ENCODE results near the gene DCK.
"Not testable (repeated sequence)": the region's sequence is repeated elsewhere in the genome, so short reads cannot be mapped to it uniquely, and the experiment has no call there.

The DCK gene

GRCh38 chr4:70996018-70996360 lies 2.5 kb downstream of the DCK start:
- DNase-seq (ENCODE audit: insufficient read length, low spot score) (no peak), FAIRE-seq (peak; percentile 63)
- TF ChIP-seq POU2F2 (IDR thresholded peaks at IDR 0.05; ENCODE audit: low read depth, low read length) = no peak
- no peak for TF ChIP-seq POLR2A (IDR thresholded peaks at IDR 0.05; ENCODE audit: low read depth, low read length)
- TF ChIP-seq PAX5 (IDR thresholded peaks at IDR 0.05; ENCODE audit: insufficient read depth, low read length, severe bottlenecking) = no peak
- TF ChIP-seq TAF1 (IDR thresholded peaks at IDR 0.05; ENCODE audit: low read depth, low read length) = no peak
- no peak for TF ChIP-seq SPI1 (IDR thresholded peaks at IDR 0.05; ENCODE audit: low read depth, low read length)
- no peak for TF ChIP-seq POLR2AphosphoS5 (IDR thresholded peaks at IDR 0.05; ENCODE audit: low read depth, low read length)

GRCh38 chr4:70997036-70997435 lies 3.6 kb downstream of the DCK start:
- TF ChIP-seq POLR2AphosphoS5 (IDR thresholded peaks at IDR 0.05; ENCODE audit: low read depth, low read length) = no peak
- TF ChIP-seq SPI1 (IDR thresholded peaks at IDR 0.05; ENCODE audit: low read depth, low read length) = peak; percentile 41
- FAIRE-seq = peak; percentile 33
- no peak for DNase-seq (ENCODE audit: insufficient read length, low spot score)

- DNase-seq (ENCODE audit: insufficient read length, low spot score) = no peak
- TF ChIP-seq POU2F2 (IDR thresholded peaks at IDR 0.05; ENCODE audit: low read depth, low read length) (no peak), POLR2AphosphoS5 (IDR thresholded peaks at IDR 0.05; ENCODE audit: low read depth, low read length) (no peak), PAX5 (IDR thresholded peaks at IDR 0.05; ENCODE audit: insufficient read depth, low read length, severe bottlenecking) (no peak), TAF1 (IDR thresholded peaks at IDR 0.05; ENCODE audit: low read depth, low read length) (no peak), SPI1 (IDR thresholded peaks at IDR 0.05; ENCODE audit: low read depth, low read length) (no peak), POLR2A (IDR thresholded peaks at IDR 0.05; ENCODE audit: low read depth, low read length) (no peak)
- no peak for FAIRE-seq
These were observed 4.1 kb downstream of the DCK start for GRCh38 chr4:70997546-70997945.

GRCh38 chr4:70999639-71000038 lies 6.2 kb downstream of the DCK start:
- DNase-seq (ENCODE audit: insufficient read length, low spot score); FAIRE-seq: not testable (repeated sequence)

- TF ChIP-seq SPI1 (IDR thresholded peaks at IDR 0.05; ENCODE audit: low read depth, low read length) = peak; percentile 63
- not testable (repeated sequence) for DNase-seq (ENCODE audit: insufficient read length, low spot score); FAIRE-seq
These were observed 7.9 kb downstream of the DCK start for GRCh38 chr4:71001363-71001762.

GRCh38 chr4:71004281-71004851 lies 10.9 kb downstream of the DCK start:
- DNase-seq (ENCODE audit: insufficient read length, low spot score) (no peak), FAIRE-seq (no peak)
- TF ChIP-seq PAX5 (IDR thresholded peaks at IDR 0.05; ENCODE audit: insufficient read depth, low read length, severe bottlenecking) = no peak
- TF ChIP-seq POLR2A (IDR thresholded peaks at IDR 0.05; ENCODE audit: low read depth, low read length) = no peak
- TF ChIP-seq POLR2AphosphoS5 (IDR thresholded peaks at IDR 0.05; ENCODE audit: low read depth, low read length) = no peak
- no peak for TF ChIP-seq TAF1 (IDR thresholded peaks at IDR 0.05; ENCODE audit: low read depth, low read length)
- TF ChIP-seq POU2F2 (IDR thresholded peaks at IDR 0.05; ENCODE audit: low read depth, low read length) = no peak
- TF ChIP-seq SPI1 (IDR thresholded peaks at IDR 0.05; ENCODE audit: low read depth, low read length) = no peak

- FAIRE-seq = peak; percentile 45
These were observed 11.6 kb downstream of the DCK start for GRCh38 chr4:71005025-71005424.

GRCh38 chr4:71006203-71006907 lies 12.9 kb downstream of the DCK start:
- DNase-seq (ENCODE audit: insufficient read length, low spot score) = no peak
- peak; percentile 64 for FAIRE-seq
- TF ChIP-seq TAF1 (IDR thresholded peaks at IDR 0.05; ENCODE audit: low read depth, low read length) (no peak), SPI1 (IDR thresholded peaks at IDR 0.05; ENCODE audit: low read depth, low read length) (peak; percentile 54)

More at GRCh38 chr4:71005025-71005424, 11.6 kb downstream of the DCK start:
- DNase-seq (ENCODE audit: insufficient read length, low spot score) = not testable (repeated sequence)

GRCh38 chr4:71008196-71008595 lies 14.7 kb downstream of the DCK start:
- no peak for DNase-seq (ENCODE audit: insufficient read length, low spot score)
- TF ChIP-seq SPI1 (IDR thresholded peaks at IDR 0.05; ENCODE audit: low read depth, low read length) (no peak), TAF1 (IDR thresholded peaks at IDR 0.05; ENCODE audit: low read depth, low read length) (no peak), POU2F2 (IDR thresholded peaks at IDR 0.05; ENCODE audit: low read depth, low read length) (no peak), POLR2A (IDR thresholded peaks at IDR 0.05; ENCODE audit: low read depth, low read length) (no peak), POLR2AphosphoS5 (IDR thresholded peaks at IDR 0.05; ENCODE audit: low read depth, low read length) (no peak)
- FAIRE-seq = peak; percentile 69

- FAIRE-seq = no peak
- DNase-seq (ENCODE audit: insufficient read length, low spot score) = no peak
- TF ChIP-seq POLR2AphosphoS5 (IDR thresholded peaks at IDR 0.05; ENCODE audit: low read depth, low read length) (no peak), PAX5 (IDR thresholded peaks at IDR 0.05; ENCODE audit: insufficient read depth, low read length, severe bottlenecking) (no peak), TAF1 (IDR thresholded peaks at IDR 0.05; ENCODE audit: low read depth, low read length) (no peak), POLR2A (IDR thresholded peaks at IDR 0.05; ENCODE audit: low read depth, low read length) (no peak), SPI1 (IDR thresholded peaks at IDR 0.05; ENCODE audit: low read depth, low read length) (no peak), POU2F2 (IDR thresholded peaks at IDR 0.05; ENCODE audit: low read depth, low read length) (no peak)
These were observed 15.6 kb downstream of the DCK start for GRCh38 chr4:71009086-71009485.

GRCh38 chr4:71009890-71010588 lies 16.6 kb downstream of the DCK start:
- peak; percentile 72 for FAIRE-seq
- TF ChIP-seq PAX5 (IDR thresholded peaks at IDR 0.05; ENCODE audit: insufficient read depth, low read length, severe bottlenecking) (no peak), POU2F2 (IDR thresholded peaks at IDR 0.05; ENCODE audit: low read depth, low read length) (no peak), SPI1 (IDR thresholded peaks at IDR 0.05; ENCODE audit: low read depth, low read length) (no peak), POLR2A (IDR thresholded peaks at IDR 0.05; ENCODE audit: low read depth, low read length) (no peak)
- DNase-seq (ENCODE audit: insufficient read length, low spot score) = no peak

Measured in GM12891 (cell line).